Amniotic stem cell (primary cell): ENCODE data around the gene GANAB.
A peak's percentile ranks its signal among the peaks of the same experiment; 100 is the strongest.
"Not testable (repeated sequence)": the region's sequence is repeated elsewhere in the genome, so short reads cannot be mapped to it uniquely, and the experiment has no call there.

Experiments
- DNase-seq: peaks from one replicate; lab custom pipeline; 2025; lab: John Stamatoyannopoulos, UW

The GANAB gene

DNA sequence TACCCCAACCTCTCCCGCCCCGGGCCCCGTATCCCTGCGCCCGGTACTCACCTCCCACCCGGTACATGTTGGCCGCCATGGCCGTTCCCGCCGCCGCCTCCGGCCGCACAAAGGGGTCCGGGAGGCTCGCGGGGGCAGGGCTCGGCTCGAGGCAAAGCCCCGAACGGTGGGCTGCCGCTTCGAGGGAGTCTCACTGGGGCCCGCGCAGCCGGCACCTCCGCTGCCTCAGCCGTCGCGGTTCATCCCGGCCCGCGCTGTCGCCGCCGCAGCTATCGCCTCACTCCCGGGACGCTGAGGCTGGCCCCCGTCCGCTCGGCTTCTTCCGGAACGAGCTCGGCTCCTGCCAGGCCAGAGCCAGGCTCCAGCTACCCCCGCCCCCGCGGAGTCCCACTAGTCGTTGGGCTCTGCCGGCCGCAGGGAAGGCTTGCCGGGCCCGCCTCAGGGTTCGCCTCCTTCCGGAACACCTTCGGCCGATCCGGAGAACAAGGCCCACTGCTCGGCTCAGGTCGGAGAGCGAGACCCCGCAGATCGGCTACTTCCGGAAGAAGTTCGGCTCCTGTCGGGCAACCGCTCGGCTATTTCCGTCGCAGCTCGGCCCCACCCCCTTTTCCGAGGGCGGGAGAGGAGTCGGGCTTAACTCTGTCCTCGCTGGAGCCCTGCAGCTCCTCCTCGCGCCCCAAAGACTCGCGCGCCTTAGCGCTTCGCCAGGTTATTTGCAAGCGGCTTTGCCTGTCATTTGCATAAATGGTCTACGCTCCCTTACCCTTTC lies 44.9 kb downstream of the GANAB start, which contains the start of gene MTA2:
MTA2 (minus strand) TSS at position 494 of the 769 bp plus-strand sequence; CDS start at position 79, 415 bp downstream.
- DNase-seq, result peak; percentile 98

DNA sequence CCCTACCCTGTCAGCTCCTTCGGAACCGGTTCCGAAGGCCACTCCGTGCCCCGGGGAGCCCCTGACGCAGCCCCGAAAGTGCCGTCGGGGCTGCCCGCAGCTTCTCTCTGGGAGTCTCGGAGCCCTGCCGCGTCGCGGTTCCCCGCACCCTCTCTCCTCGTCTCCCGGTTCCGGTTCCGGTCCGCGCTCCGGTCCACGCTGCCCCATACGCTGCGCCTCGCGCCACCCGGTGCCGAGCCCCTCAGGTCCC lies 45.4 kb downstream of the GANAB start:
- DNase-seq, result no peak

- DNase-seq, result no peak
These were observed 45.9 kb downstream of the GANAB start for GRCh38 chr11:62600367-62601121.

GRCh38 chr11:62599901-62600300 lies 46.5 kb downstream of the GANAB start:
- no peak for DNase-seq

- DNase-seq, result peak; percentile 89
These were observed 47.2 kb downstream of the GANAB start for GRCh38 chr11:62599069-62599696.

DNA sequence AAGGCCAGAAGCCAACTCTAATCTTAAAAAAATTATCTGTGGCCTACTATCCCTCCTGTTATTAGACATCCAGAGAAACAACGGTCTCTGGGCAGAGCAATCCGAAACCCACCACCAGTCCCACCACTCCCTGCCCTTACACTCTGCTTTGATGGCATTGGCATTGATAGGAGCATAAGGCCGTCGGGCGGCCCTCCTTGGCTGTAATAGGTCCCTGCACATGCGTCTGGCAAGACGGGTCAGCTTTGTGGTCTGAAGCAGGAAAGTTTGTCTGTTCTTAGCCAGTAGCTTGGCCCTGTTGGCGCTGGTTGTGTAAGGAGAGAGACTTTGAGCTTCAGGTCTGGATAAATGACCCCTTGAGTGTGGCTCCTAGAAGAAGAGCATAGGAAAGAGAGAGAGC lies 51.3 kb downstream of the GANAB start:
- no peak for DNase-seq

DNA sequence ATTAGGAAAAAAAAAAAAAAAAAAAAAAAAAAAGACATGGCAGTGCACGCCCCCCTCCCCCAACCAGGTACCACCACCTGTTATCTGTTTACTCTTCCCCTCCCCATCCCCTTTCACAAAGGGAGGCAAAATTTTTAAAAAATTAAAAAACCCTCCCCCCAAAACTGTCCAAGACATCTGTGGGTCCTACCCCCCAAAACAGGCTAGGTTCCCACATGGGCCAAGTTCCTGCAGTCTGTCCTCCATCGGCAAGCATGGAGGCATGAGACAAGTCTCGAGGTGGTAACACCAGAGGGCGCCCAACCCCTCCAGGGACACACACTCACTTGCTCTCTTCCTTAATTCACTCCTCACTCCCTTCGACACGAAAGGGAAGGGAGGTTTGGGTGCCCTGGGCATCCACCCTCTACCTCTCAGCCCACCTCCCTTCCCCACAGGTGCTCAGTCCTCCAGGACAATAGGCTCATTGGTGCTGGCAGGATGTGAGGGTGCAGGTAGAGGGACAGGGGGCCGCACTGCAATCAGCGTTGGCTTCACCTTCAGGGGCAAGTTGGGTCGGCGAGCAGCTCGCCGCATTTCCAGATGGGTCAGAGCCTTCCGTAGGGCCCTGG lies 52.9 kb downstream of the GANAB start:
- DNase-seq, result no peak

DNA sequence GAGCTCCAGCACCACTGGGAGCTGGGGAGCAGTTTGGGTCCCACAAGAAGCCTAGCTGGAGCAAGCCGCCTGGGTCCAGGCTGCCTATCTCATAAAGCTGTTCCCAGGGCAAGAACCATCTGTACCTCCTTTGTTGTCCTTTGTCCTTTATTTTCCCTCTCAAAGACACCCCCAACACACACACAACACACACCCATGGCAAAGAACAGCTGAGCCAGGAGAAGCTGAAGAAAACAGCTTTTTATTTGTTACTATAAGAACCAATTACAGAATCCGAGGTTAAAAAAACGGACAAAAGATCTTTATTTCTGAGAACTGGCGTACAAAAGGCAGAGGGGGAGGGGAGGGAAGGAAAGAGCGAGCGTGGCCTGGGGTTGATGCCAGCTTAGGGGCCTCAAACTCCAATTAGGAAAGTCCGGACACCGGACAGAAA lies 53.4 kb downstream of the GANAB start:
- DNase-seq, result no peak

DNA sequence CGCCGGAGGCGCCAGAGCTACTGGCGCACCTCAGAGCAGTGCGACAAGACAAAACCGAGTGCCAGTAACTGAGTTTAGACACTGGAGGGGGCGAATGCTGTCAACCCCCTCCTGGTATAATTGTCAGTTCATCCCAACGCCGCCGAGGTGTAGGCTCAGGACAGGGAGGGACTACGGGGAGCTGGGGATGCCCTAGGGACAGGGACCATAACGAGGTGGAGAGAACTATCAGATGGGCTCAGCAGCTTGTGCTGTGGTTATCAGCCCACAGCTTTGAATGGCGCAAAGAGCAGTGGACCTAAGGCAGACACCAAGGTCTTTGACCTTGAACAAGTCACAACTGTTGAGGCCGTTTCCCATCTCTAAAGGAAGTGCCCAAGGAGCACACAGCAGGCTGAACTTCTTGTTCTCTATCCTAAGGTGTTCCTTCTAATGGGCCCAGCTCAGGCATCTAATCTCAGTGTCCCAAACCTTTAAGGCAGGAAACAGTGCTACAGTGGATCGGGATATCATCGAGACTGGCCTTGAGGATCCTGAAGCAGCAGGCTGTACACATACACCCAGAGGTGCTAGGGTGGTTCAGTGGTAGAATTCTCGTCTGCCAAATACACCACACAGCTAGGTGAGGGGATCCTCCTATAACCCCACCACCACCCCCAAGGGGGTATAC lies 54.1 kb downstream of the GANAB start:
- no peak for DNase-seq

DNA sequence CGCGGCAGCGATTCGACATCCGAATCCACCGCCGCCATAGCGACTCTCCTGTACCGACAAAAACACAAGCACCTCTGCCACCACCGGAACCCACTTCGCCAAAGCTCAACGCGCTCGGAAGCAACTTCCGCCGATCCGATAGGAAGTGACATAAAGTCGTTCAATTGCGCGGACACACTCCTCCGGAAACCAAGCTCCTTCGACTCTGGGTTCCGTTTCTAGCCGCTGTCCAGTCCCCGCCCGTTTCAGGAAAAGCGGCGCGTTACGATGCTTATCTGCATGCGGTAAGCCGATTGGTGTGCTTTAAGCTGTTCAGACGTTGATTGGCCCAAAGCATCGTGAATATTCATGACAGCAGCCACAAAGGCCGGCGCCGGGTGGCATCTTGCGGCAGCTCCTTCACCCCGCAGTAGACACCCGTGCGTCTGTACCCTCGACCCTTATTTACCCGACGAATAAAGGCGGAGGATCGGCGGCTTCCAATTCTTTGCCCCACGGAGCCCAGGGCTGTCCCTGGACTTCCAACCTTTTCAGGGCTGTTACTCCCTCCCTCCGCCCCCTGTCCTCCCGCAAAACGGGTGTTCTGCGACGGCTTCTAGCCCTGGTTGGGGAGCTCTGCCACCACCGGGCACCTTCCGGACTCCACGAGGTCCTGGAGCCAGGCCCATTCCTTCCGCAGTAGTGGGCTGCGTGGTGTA lies 54.8 kb downstream of the GANAB start, which contains the start of gene TUT1:
TUT1 (minus strand) TSS at position 76 of the 698 bp plus-strand sequence; CDS start at position 38, 38 bp downstream.
- DNase-seq, result peak; percentile 98

DNA sequence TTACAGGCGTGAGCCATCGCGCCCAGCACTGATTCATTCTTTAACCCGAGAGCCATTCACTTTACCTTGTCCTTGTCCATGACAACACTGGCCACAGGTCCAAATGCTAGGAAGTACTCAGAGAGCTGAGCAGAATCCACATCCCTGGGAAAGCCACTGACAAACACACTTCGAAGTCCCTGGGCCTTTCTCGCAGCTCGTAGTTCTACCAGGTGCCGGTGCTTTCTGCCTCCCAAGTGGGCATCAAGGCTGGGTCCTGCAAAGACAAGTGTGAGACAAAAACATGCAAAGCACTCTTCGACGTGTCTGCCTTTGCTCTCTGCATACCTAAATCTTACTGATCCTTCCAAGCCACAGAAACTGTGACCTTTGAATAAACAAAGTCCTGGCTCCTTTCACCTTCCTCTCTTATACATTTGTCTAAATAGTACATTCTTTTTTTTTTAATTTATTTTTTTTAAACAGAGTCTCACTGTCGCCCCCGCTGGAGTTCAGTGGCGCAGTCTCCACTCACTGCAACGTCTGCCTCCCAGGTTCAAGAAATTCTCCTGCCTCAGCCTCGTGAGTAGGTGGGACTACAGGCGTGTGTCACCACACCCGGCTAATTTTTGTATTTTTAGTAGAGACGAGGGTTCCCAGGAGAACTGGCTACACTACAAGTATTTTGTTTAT lies 57.3 kb downstream of the GANAB start:
- DNase-seq, result no peak

- DNase-seq, result not testable (repeated sequence)
These were observed 61.1 kb downstream of the GANAB start for GRCh38 chr11:62585356-62585755.

DNA sequence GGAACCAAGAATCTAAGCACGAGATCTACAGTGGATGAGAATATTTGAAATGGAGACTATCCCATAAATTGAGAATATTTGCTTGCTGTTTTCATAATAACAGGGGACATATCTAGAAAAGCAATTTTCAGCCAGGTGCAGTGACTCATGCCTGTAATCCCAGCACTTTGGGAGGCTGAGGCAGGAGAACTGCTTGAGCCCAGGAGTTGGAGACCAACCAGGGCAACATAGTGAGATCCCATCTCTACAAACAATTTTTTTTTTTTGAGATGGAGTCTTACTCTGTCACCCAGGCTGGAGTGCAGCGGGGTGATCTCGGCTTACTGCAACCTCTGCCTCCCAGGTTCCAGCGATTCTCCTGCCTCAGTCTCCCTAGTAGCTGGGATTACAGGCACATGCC lies 64.7 kb downstream of the GANAB start:
- DNase-seq, result not testable (repeated sequence)

- no peak for DNase-seq
These were observed 65.3 kb downstream of the GANAB start for GRCh38 chr11:62580959-62581715.

GRCh38 chr11:62579252-62579651 lies 67.2 kb downstream of the GANAB start:
- no peak for DNase-seq

GRCh38 chr11:62578541-62578940 lies 67.9 kb downstream of the GANAB start:
- no peak for DNase-seq

DNA sequence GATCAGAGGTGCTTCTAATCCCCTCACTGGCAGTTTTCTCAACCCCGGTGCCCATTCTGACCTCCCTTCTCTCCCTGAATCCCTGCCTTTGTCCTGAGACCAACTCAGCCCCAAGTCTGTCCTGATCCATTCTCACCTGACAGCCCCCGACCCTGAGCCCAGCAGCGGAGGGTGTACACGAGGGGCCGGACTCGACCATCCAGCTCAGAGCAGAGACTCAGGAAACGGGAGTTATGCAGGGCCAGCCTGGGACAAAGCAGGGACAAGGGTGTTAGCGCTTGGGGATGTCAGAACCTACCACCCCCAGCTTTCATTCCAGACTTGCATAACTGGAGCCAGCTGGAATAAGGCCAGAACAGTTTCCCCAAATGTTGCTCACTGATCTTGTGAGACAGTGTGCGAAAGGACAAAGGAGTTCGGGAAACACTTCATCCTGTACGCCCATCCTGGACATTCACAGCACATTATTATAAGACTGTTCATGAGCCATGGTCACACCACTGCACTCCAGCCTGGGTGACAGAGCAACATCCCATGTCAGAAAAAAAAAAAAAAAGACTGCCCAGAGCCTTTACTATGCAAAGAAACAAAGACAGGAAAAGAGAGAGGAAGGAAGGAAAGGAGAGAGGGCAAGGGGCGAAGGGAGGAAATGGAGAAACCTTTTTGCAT lies 69.2 kb downstream of the GANAB start:
- DNase-seq, result no peak

- DNase-seq, result no peak
These were observed 70.6 kb downstream of the GANAB start for GRCh38 chr11:62575837-62576236.

- no peak for DNase-seq
These were observed 71.3 kb downstream of the GANAB start for GRCh38 chr11:62575156-62575555.
